Measurements from ENCODE around the gene CORIN. TPM values are rescaled to one million over a fixed set of nuclear protein-coding genes. Genes with fewer than 3 reads are reported as not detected.

Gene CORIN
- polyA plus RNA-seq, 1 donor from 2014 or later = 0.25 TPM

DNA sequence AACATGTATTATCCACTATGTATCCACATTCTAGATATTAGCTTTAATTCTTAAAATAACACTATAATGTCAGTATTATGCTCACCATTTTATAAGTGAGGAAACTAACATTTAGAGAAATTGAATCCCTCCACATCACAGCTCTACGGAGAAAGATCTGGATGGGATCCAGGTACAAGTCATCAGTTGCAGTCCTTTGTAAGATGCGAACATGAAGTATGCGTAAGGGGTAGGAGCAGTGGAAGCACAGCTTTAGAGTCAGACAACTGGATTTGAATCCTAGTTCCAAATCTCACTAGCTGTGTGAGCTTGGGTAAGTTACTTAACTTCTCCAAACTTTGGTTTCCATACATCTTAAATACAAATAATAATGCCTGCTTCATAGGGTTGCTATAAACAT, 190.3 kb downstream of the CORIN start:
- no peak overlapping the region for H3K4me2 ChIP-seq (ENCODE audit: low read length)
- H4K20me1 ChIP-seq (ENCODE audit: insufficient read depth) = no peaks in the 10 kb centered on the region
- no peak overlapping the region for H3K4me3 ChIP-seq (ENCODE audit: low read length)
- no peaks in the 10 kb centered on the region for H3K27me3 ChIP-seq (ENCODE audit: insufficient read depth, low read depth, low read length)
- no peak overlapping the region for H3K27ac ChIP-seq (ENCODE audit: low read length)
- H3K9me3 ChIP-seq (ENCODE audit: low read length) = no peaks in the 10 kb centered on the region
- no peak overlapping the region for H3K9ac ChIP-seq (ENCODE audit: low read length)
- H3K9me2 ChIP-seq (ENCODE audit: insufficient read depth, low read length) = no peaks in the 10 kb centered on the region
- no peaks in the 10 kb centered on the region for H3K79me2 ChIP-seq (replicated peaks; ENCODE audit: insufficient read depth, low read length)
- H2AFZ ChIP-seq (ENCODE audit: low read depth, low read length) = no peak overlapping the region
- TF ChIP-seq EZH2 (IDR thresholded peaks at IDR 0.05; ENCODE audit: borderline replicate concordance, insufficient read depth, low read length, poor library complexity, severe bottlenecking) (no peak), TAF1 (IDR thresholded peaks at IDR 0.05; ENCODE audit: low read depth) (no peak)
- H3K36me3 ChIP-seq (ENCODE audit: insufficient read depth, low read length) = no peaks in the 10 kb centered on the region
- no peaks in the 10 kb centered on the region for H3F3A ChIP-seq (ENCODE audit: insufficient read depth, low read length, poor library complexity, severe bottlenecking)

DNA sequence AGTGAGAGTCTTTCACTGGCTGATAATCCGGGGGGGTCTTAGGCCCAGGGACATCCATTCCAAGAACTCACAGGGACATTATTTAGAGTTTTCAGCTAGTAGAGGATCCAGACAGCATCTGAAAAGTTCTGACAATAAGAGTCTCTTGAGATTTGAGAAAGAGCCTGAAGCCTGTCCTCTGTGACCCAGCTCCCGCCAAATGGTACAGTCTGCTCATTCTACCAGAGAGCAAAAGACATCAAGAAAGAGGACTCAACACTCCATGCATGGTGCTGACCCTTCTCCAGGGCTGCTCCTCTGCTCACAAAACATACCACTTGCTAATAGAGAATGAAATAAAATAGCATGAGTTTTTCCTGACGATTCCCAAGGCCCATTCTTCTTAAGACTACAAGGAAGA, 190.8 kb downstream of the CORIN start:
- H4K20me1 ChIP-seq (ENCODE audit: insufficient read depth) = no peaks in the 10 kb centered on the region
- no peaks in the 10 kb centered on the region for H3K79me2 ChIP-seq (replicated peaks; ENCODE audit: insufficient read depth, low read length)
- no peak for TF ChIP-seq MXI1 (conservative IDR thresholded peaks at IDR 0.05; ENCODE audit: poor library complexity, severe bottlenecking)
- TF ChIP-seq POLR2AphosphoS5 (IDR thresholded peaks at IDR 0.05) = no peak
- no peak overlapping the region for H3K4me2 ChIP-seq (ENCODE audit: low read length)
- H3F3A ChIP-seq (ENCODE audit: insufficient read depth, low read length, poor library complexity, severe bottlenecking) = no peaks in the 10 kb centered on the region
- H3K27ac ChIP-seq (ENCODE audit: low read length) = no peak overlapping the region
- H3K9me2 ChIP-seq (ENCODE audit: insufficient read depth, low read length) = no peaks in the 10 kb centered on the region
- H3K9me3 ChIP-seq (ENCODE audit: low read length) = no peaks in the 10 kb centered on the region
- H3K27me3 ChIP-seq (ENCODE audit: insufficient read depth, low read depth, low read length) = no peaks in the 10 kb centered on the region
- no peak overlapping the region for H3K9ac ChIP-seq (ENCODE audit: low read length)
- no peaks in the 10 kb centered on the region for H3K36me3 ChIP-seq (ENCODE audit: insufficient read depth, low read length)
- no peak overlapping the region for H2AFZ ChIP-seq (ENCODE audit: low read depth, low read length)
- H3K4me3 ChIP-seq (ENCODE audit: low read length) = no peak overlapping the region

DNA sequence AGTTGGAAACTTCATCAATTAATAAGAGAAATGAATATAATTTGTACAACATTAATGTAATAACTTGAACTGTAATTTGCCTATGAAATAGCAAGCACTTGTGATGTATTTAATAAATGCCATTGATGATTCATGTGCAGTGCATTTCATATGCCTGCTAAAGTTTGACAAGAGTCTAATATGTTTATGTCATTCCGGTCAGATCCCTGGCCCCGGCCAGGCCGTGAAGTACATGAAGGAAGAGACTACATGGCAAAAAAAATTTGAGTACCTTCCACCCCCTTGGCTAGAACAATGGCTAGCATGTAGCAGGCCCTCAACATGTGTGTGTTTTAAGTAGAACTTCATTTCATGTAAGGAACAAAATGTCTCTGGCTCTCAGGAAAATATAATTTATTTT, 191.5 kb downstream of the CORIN start:
- no peaks in the 10 kb centered on the region for H3K36me3 ChIP-seq (ENCODE audit: insufficient read depth, low read length)
- H3K9ac ChIP-seq (ENCODE audit: low read length) = no peak overlapping the region
- no peaks in the 10 kb centered on the region for H3K27me3 ChIP-seq (ENCODE audit: insufficient read depth, low read depth, low read length)
- H4K20me1 ChIP-seq (ENCODE audit: insufficient read depth) = no peaks in the 10 kb centered on the region
- H3K27ac ChIP-seq (ENCODE audit: low read length) = no peak overlapping the region
- H3K9me2 ChIP-seq (ENCODE audit: insufficient read depth, low read length) = no peaks in the 10 kb centered on the region
- H3F3A ChIP-seq (ENCODE audit: insufficient read depth, low read length, poor library complexity, severe bottlenecking) = no peaks in the 10 kb centered on the region
- no peaks in the 10 kb centered on the region for H3K79me2 ChIP-seq (replicated peaks; ENCODE audit: insufficient read depth, low read length)
- H3K4me2 ChIP-seq (ENCODE audit: low read length) = no peak overlapping the region
- H3K4me3 ChIP-seq (ENCODE audit: low read length) = no peak overlapping the region
- TF ChIP-seq, protein P1, sequence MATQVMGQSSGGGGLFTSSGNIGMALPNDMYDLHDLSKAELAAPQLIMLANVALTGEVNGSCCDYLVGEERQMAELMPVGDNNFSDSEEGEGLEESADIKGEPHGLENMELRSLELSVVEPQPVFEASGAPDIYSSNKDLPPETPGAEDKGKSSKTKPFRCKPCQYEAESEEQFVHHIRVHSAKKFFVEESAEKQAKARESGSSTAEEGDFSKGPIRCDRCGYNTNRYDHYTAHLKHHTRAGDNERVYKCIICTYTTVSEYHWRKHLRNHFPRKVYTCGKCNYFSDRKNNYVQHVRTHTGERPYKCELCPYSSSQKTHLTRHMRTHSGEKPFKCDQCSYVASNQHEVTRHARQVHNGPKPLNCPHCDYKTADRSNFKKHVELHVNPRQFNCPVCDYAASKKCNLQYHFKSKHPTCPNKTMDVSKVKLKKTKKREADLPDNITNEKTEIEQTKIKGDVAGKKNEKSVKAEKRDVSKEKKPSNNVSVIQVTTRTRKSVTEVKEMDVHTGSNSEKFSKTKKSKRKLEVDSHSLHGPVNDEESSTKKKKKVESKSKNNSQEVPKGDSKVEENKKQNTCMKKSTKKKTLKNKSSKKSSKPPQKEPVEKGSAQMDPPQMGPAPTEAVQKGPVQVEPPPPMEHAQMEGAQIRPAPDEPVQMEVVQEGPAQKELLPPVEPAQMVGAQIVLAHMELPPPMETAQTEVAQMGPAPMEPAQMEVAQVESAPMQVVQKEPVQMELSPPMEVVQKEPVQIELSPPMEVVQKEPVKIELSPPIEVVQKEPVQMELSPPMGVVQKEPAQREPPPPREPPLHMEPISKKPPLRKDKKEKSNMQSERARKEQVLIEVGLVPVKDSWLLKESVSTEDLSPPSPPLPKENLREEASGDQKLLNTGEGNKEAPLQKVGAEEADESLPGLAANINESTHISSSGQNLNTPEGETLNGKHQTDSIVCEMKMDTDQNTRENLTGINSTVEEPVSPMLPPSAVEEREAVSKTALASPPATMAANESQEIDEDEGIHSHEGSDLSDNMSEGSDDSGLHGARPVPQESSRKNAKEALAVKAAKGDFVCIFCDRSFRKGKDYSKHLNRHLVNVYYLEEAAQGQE (IDR thresholded peaks at IDR 0.05; ENCODE audit: borderline replicate concordance) = no peak
- TF ChIP-seq EZH2 (IDR thresholded peaks at IDR 0.05; ENCODE audit: borderline replicate concordance, insufficient read depth, low read length, poor library complexity, severe bottlenecking) = no peak
- TF ChIP-seq RAD21 (conservative IDR thresholded peaks at IDR 0.05) = no peak
- no peak for TF ChIP-seq EP300 (conservative IDR thresholded peaks at IDR 0.05; ENCODE audit: poor library complexity, severe bottlenecking)
- TF ChIP-seq, protein P2, sequence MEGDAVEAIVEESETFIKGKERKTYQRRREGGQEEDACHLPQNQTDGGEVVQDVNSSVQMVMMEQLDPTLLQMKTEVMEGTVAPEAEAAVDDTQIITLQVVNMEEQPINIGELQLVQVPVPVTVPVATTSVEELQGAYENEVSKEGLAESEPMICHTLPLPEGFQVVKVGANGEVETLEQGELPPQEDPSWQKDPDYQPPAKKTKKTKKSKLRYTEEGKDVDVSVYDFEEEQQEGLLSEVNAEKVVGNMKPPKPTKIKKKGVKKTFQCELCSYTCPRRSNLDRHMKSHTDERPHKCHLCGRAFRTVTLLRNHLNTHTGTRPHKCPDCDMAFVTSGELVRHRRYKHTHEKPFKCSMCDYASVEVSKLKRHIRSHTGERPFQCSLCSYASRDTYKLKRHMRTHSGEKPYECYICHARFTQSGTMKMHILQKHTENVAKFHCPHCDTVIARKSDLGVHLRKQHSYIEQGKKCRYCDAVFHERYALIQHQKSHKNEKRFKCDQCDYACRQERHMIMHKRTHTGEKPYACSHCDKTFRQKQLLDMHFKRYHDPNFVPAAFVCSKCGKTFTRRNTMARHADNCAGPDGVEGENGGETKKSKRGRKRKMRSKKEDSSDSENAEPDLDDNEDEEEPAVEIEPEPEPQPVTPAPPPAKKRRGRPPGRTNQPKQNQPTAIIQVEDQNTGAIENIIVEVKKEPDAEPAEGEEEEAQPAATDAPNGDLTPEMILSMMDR (IDR thresholded peaks at IDR 0.05; ENCODE audit: poor library complexity, severe bottlenecking) = no peak
- TF ChIP-seq POLR2AphosphoS5 (IDR thresholded peaks at IDR 0.05) = no peak
- no peak for TF ChIP-seq MXI1 (conservative IDR thresholded peaks at IDR 0.05; ENCODE audit: poor library complexity, severe bottlenecking)
- TF ChIP-seq TAF1 (IDR thresholded peaks at IDR 0.05; ENCODE audit: low read depth) = no peak
- no peak for TF ChIP-seq SMC3 (conservative IDR thresholded peaks at IDR 0.05; ENCODE audit: poor library complexity)
- H2AFZ ChIP-seq (ENCODE audit: low read depth, low read length) = no peak overlapping the region
- H3K9me3 ChIP-seq (ENCODE audit: low read length) = no peaks in the 10 kb centered on the region
